Endothelial cell of umbilical vein (primary cell): Measurements from ENCODE around the gene AASDHPPT. TPM values are rescaled to one million over a fixed set of nuclear protein-coding genes. Genes with fewer than 3 reads are reported as not detected.

Experiments used
- BruUV-seq: library from RNA; stranded (reverse); fragments of 400-500 nt; replicated peaks from 2 replicates; lab custom pipeline; 2021; lab: Mats Ljungman, UMichigan
- CTCF ChIA-PET: fragments of 300-600, 350-600 bp; sonication (Branson Sonifier 250); formaldehyde crosslinking; loops from one replicate; lab custom pipeline; 2021; ENCODE audit warnings: antibody characterized with exemption, inconsistent platforms; lab: Charles Lee
- POLR2A ChIA-PET: fragments of 300-600, 350-600 bp; sonication (Branson Sonifier 250); formaldehyde crosslinking; loops from one replicate; lab custom pipeline; 2021; ENCODE audit warnings: antibody characterized with exemption, inconsistent platforms; lab: Charles Lee
- DNase-seq: peaks from one replicate; pipeline ENCODE4 v3.0.0-alpha.2; 2011; ENCODE audit warnings: low read depth, low spot score
- FAIRE-seq: peaks from 2 replicates; lab custom pipeline; 2011; peaks lifted over from hg19 to GRCh38; lab: Jason Lieb, UNC
- H2AFZ ChIP-seq: 2 replicates; pipeline ENCODE4 v1.6.0; 2012; ENCODE audit warnings: low read depth, low read length, control low read depth, inconsistent platforms
- H3K27ac ChIP-seq: 2 replicates; pipeline ENCODE4 v1.5.1; 2011; ENCODE audit warnings: low read depth, mild to moderate bottlenecking, control low read depth, low read length, moderate library complexity; ENCODE audit not compliant: insufficient read depth
- H3K27me3 ChIP-seq, 2 experiments: 2 replicates each; pipeline versions ENCODE4 v1.6.0 to v1.6.1; 2011; ENCODE audit warnings: low read length in 2 of 2, mixed read lengths in 1 of 2; ENCODE audit not compliant: control insufficient read depth in 2 of 2, insufficient read depth in 2 of 2
- H3K36me3 ChIP-seq, 2 experiments: 2 replicates in 1 of 2; 3 replicates in 1 of 2; pipeline ENCODE4 v1.5.1; 2011; ENCODE audit warnings: low read length in 2 of 2, mild to moderate bottlenecking in 1 of 2, moderate library complexity in 1 of 2; ENCODE audit not compliant: control insufficient read depth in 2 of 2, insufficient read depth in 2 of 2; ENCODE audit errors: extremely low read depth in 1 of 2
- H3K4me1 ChIP-seq: 3 replicates; pipeline ENCODE4 v1.5.1; 2011; ENCODE audit warnings: mild to moderate bottlenecking, low read length; ENCODE audit not compliant: control insufficient read depth, insufficient read depth; ENCODE audit errors: extremely low read depth
- H3K4me2 ChIP-seq: 2 replicates; pipeline ENCODE4 v1.6.1; 2011; ENCODE audit warnings: low read length, control low read depth, mixed read lengths; ENCODE audit not compliant: insufficient read depth
- H3K4me3 ChIP-seq, 3 experiments: fragments of 200-600 bp in 1 of 3; sonication (generic), shearing (Covaris generic) in 1 of 3; replicated peaks in 1 of 3; 2 replicates each; pipeline ENCODE4 v1.5.1; 2011 to 2016; ENCODE audit warnings: control low read depth in 3 of 3, low read length in 3 of 3, mild to moderate bottlenecking in 2 of 3, inconsistent platforms in 1 of 3, low read depth in 1 of 3, moderate library complexity in 1 of 3; ENCODE audit not compliant: insufficient read depth in 1 of 3
- H3K79me2 ChIP-seq: 2 replicates; pipeline ENCODE4 v1.6.0; 2012; ENCODE audit warnings: low read length, inconsistent platforms; ENCODE audit not compliant: control insufficient read depth, insufficient read depth
- H3K9ac ChIP-seq: replicated peaks from 2 replicates; pipeline ENCODE3; 2011; ENCODE audit warnings: low read length, control low read depth; ENCODE audit not compliant: insufficient read depth; ENCODE audit errors: extremely low read depth
- H3K9me1 ChIP-seq: replicated peaks from 3 replicates; pipeline ENCODE4 v1.6.0; 2011; ENCODE audit warnings: mild to moderate bottlenecking, low read length; ENCODE audit not compliant: control insufficient read depth, insufficient read depth; ENCODE audit errors: extremely low read depth
- H3K9me3 ChIP-seq: replicated peaks from 2 replicates; pipeline ENCODE4 v1.5.1; 2012; ENCODE audit warnings: low read length, inconsistent platforms; ENCODE audit not compliant: control insufficient read depth, insufficient read depth
- H4K20me1 ChIP-seq: replicated peaks from 2 replicates; pipeline ENCODE3; 2011; ENCODE audit warnings: mild to moderate bottlenecking, low read length; ENCODE audit not compliant: control insufficient read depth, insufficient read depth; ENCODE audit errors: extremely low read depth
- EZH2 ChIP-seq: IDR thresholded peaks from 2 replicates; pipeline ENCODE4 v1.6.1; 2012; ENCODE audit warnings: borderline replicate concordance, low read depth, mild to moderate bottlenecking, moderate library complexity, low read length, inconsistent platforms; ENCODE audit not compliant: severe bottlenecking
- FOS ChIP-seq: IDR thresholded peaks from 2 replicates; pipeline ENCODE4 v1.6.1; 2011; ENCODE audit warnings: mild to moderate bottlenecking, low read length, moderate library complexity, borderline replicate concordance; ENCODE audit not compliant: insufficient read depth
- GATA2 ChIP-seq: IDR thresholded peaks from 2 replicates; pipeline ENCODE4 v1.7.0; 2011; ENCODE audit warnings: low read depth, mild to moderate bottlenecking, moderate library complexity, mixed read lengths, low read length; ENCODE audit not compliant: insufficient read length, insufficient read depth
- JUN ChIP-seq: IDR thresholded peaks from 2 replicates; pipeline ENCODE4 v1.6.1; 2011; ENCODE audit warnings: borderline replicate concordance, low read depth; ENCODE audit not compliant: insufficient read length, insufficient read depth
- MAX ChIP-seq: IDR thresholded peaks from 2 replicates; pipeline ENCODE4 v1.6.1; 2011; ENCODE audit not compliant: insufficient read depth, insufficient read length
- MYC ChIP-seq: IDR thresholded peaks from one replicate; pipeline ENCODE4 v1.6.1; 2011; ENCODE audit warnings: mild to moderate bottlenecking, low read depth, low read length
- POLR2A ChIP-seq: IDR thresholded peaks from 2 replicates; pipeline ENCODE4 v1.6.1; 2012; ENCODE audit warnings: low read depth, mild to moderate bottlenecking, control low read depth, low read length
- POLR2AphosphoS5 ChIP-seq: IDR thresholded peaks from 2 replicates; pipeline ENCODE4 v1.6.1; 2012; ENCODE audit warnings: low read depth, mild to moderate bottlenecking, control low read depth, low read length, moderate library complexity; ENCODE audit not compliant: insufficient read depth
- dilution Hi-C: fragments of 300-500 bp; cut with MboI; formaldehyde crosslinking; loops from one replicate; pipeline ENCODE4 v1.15.0; 2019; ENCODE audit warnings: low sequenced_read_pairs; ENCODE audit not compliant: extremely low pct_ligation_motif_present
- intact Hi-C: fragments of 100-400 bp; cut with micrococcal nuclease; formaldehyde crosslinking; loops from one replicate; pipeline ENCODE4 v1.10.0; 2022
- polyA plus RNA-seq, 4 experiments: library from polyadenylated mRNA; depleted of rRNA in 3 of 4; stranded (reverse) in 3 of 4; unstranded in 1 of 4; fragments of >200 nt; gene quantifications; 2 replicates each; pipeline versions ENCODE4 v1.2.1 to v1.2.3, GENCODE V29; 2011 to 2012; ENCODE audit warnings: missing spikeins in 1 of 4
- total RNA-seq: library from RNA; stranded (reverse); gene quantifications from 2 replicates; pipeline ENCODE4 v1.2.3, GENCODE V29; 2021
- TF ChIP-seq, protein P1 (sequence below), 2 donors: IDR thresholded peaks; 1 replicate in 1 of 2; 2 replicates in 1 of 2; pipeline ENCODE4 v1.5.1; 2011; ENCODE audit warnings: low read length in 2 of 2, mild to moderate bottlenecking in 2 of 2, moderate library complexity in 2 of 2, control low read depth in 1 of 2, inconsistent platforms in 1 of 2, low read depth in 1 of 2; ENCODE audit not compliant: insufficient read depth in 1 of 2; ENCODE audit errors: extremely low read depth in 1 of 2

AASDHPPT gene
- total and polyA plus RNA-seq, 2 donors (not counting 3 experiments of a cell fraction or from before 2014, with no cell fraction given), result 14.3 to 34.2 TPM

DNA sequence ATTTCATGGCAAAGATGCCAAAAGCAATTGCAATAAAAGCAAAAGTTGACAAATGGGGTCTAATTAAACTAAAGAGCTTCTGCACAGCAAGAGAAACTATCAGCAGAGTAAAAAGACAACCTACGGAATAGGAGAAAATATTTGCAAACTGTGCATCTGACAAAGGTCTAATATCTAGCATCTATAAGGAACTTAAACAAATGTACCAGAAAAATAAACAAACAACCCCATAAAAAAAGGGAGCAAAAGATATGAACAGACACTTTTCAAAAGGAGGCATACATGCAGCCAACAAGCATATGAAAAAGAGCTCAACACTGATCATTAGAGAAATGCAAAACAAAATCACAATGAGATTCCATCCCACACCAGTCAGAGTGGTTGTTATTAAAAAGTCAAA lies 60.3 kb downstream of the AASDHPPT start:
- dilution Hi-C loops, result no loop called here
- ChIA-PET CTCF (interaction anchor here (0.7 to 1.4 kb wide), 2 partner anchors 10 to 11 kb away, joined by 3 read pairs; no protein-coding TSS in a partner anchor), POLR2A (no interaction called here)
- H3K79me2 ChIP-seq, result no peaks in the 10 kb centered on the region
- no peak overlapping the region for H2AFZ ChIP-seq
- no peaks in the 10 kb centered on the region for H3K27me3 ChIP-seq
- H3K9ac ChIP-seq, result no peak overlapping the region
- H3K36me3 ChIP-seq, result no peaks in the 10 kb centered on the region
- no peak overlapping the region for H3K27ac ChIP-seq
- H4K20me1 ChIP-seq, result no peaks in the 10 kb centered on the region
- intact Hi-C loops, result no loop called here
- FAIRE-seq (no peak), DNase-seq (no peak)
- H3K4me3 ChIP-seq, result no peak overlapping the region
- H3K4me1 ChIP-seq, result no peaks in the 10 kb centered on the region
- H3K9me3 ChIP-seq, result no peaks in the 10 kb centered on the region
- TF ChIP-seq MYC (no peak), POLR2AphosphoS5 (no peak), EZH2 (no peak), MAX (no peak), JUN (no peak), FOS (no peak), POLR2A (no peak), GATA2 (no peak)
- TF ChIP-seq, protein P1, sequence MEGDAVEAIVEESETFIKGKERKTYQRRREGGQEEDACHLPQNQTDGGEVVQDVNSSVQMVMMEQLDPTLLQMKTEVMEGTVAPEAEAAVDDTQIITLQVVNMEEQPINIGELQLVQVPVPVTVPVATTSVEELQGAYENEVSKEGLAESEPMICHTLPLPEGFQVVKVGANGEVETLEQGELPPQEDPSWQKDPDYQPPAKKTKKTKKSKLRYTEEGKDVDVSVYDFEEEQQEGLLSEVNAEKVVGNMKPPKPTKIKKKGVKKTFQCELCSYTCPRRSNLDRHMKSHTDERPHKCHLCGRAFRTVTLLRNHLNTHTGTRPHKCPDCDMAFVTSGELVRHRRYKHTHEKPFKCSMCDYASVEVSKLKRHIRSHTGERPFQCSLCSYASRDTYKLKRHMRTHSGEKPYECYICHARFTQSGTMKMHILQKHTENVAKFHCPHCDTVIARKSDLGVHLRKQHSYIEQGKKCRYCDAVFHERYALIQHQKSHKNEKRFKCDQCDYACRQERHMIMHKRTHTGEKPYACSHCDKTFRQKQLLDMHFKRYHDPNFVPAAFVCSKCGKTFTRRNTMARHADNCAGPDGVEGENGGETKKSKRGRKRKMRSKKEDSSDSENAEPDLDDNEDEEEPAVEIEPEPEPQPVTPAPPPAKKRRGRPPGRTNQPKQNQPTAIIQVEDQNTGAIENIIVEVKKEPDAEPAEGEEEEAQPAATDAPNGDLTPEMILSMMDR (IDR thresholded peaks at IDR 0.05; ENCODE audit: extremely low read depth in 1 of 2, insufficient read depth in 1 of 2, low read depth in 1 of 2, low read length in 2 of 2), result no peak
- BruUV-seq, result no TSS peak
- no peak overlapping the region for H3K4me2 ChIP-seq
- H3K9me1 ChIP-seq, result no peaks in the 10 kb centered on the region

Other genes with a start within 250 kb of the AASDHPPT start
- 13.8 and 15.0 TPM in 2 replicates for gene MSANTD4, start 55.4 kb upstream of the AASDHPPT start, total RNA-seq
- 3.3 and 3.9 TPM in 2 replicates for gene MSANTD4, start 55.4 kb upstream of the AASDHPPT start, polyA plus RNA-seq
- 2.4 and 3.6 TPM in 2 replicates for gene KBTBD3, start 315 bp upstream of the AASDHPPT start, total RNA-seq
- 0.76 and 0.84 TPM in 2 replicates for gene KBTBD3, start 315 bp upstream of the AASDHPPT start, polyA plus RNA-seq